Tibial nerve (tissue), 3 donors: ENCODE measurements around the gene EN2.

Experiments
- POLR2A ChIP-seq, 2 donors: fragments of 450-650 bp; IDR thresholded peaks; one replicate each; pipeline ENCODE4 v1.6.1; 2017; ENCODE audit warnings: antibody characterized with exemption in 2 of 2, mild to moderate bottlenecking in 2 of 2, moderate library complexity in 2 of 2
- TF ChIP-seq, protein P1 (sequence below), 5 experiments: fragments of 200-600 bp in 3 of 5; fragments of 450-650 bp in 2 of 5; sonication (generic) in 3 of 5; IDR thresholded peaks; one replicate each; pipeline ENCODE4 v1.5.1; 2016 to 2019; ENCODE audit warnings: antibody characterized with exemption in 5 of 5, mild to moderate bottlenecking in 3 of 5, moderate library complexity in 2 of 5

DNA sequence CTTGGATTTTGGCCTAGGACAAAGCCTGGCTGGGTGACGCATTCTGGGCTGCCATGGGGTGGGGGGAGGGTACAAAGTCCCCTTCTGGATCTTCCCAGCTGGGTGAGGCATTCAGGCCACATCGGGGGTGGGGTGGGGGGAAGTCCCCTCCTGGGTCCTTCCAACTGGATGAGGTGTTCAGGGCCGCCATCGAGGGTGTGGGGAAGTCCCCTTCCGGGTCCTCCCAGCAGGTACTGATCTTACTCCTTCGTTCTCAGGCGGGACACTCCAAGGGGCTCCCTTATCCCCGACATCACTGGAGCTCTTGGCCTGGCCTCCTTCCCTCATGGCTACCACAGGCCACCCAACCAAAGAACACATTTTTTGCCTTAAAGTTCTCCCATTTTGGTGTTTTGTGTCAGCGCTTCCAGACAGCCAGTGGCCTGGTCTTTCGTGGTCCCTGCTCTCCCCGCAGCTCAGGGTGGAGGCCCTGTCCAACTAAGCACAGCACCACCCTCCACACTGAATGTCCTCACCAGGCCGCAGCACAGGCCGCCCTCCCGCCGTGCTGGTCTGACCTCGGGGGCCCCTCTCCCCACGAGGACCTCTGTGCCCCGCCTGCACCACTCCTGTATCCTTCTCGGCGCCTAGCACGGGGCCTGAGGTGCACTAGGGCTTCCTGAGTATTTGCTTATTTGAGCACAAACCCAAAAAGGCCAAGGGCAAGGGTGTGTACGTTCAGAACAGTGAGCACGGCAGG is 38.5 kb downstream of the EN2 start:
- TF ChIP-seq, protein P1, sequence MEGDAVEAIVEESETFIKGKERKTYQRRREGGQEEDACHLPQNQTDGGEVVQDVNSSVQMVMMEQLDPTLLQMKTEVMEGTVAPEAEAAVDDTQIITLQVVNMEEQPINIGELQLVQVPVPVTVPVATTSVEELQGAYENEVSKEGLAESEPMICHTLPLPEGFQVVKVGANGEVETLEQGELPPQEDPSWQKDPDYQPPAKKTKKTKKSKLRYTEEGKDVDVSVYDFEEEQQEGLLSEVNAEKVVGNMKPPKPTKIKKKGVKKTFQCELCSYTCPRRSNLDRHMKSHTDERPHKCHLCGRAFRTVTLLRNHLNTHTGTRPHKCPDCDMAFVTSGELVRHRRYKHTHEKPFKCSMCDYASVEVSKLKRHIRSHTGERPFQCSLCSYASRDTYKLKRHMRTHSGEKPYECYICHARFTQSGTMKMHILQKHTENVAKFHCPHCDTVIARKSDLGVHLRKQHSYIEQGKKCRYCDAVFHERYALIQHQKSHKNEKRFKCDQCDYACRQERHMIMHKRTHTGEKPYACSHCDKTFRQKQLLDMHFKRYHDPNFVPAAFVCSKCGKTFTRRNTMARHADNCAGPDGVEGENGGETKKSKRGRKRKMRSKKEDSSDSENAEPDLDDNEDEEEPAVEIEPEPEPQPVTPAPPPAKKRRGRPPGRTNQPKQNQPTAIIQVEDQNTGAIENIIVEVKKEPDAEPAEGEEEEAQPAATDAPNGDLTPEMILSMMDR (IDR thresholded peaks at IDR 0.05): no peak
- no peak for TF ChIP-seq POLR2A (IDR thresholded peaks at IDR 0.05)
